ENCODE measurements around the gene FKBP9. TPM values are rescaled to one million over a fixed set of nuclear protein-coding genes. Genes with fewer than 3 reads are reported as not detected.

Gene FKBP9
- polyA plus RNA-seq, 2 of the 4 experiments (the other 2 are of a cell fraction): 112 to 140 TPM

DNA sequence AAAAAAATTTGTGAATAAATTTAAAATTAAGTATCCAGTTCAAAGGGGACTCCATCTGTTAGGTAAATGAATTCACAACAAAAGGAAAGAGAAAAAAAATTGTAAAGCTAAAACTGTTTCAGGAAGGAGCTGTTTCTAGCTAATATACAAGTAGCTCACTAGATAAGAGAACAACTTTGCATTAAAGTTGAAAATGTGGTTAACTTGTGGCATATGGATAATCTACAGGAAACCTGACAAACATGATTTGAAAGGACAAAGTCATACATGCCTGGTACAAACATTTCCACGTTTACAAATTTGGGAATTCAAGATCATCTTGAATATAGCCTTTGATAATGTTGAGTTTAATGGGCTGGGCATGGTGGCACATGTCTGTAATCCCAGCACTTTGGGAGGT is 96.5 kb downstream of the FKBP9 start:
- 79% methylated on average over 1 of the region's 1 CpG for WGBS (ENCODE audit: missing lambda C conversion rate)
- H3K4me1 ChIP-seq: peaks cover 9% of the 10 kb centered on the region; the same call in 2 of the 3 replicates
- H3K4me2 ChIP-seq: no peak overlapping the region
- CTCF ChIA-PET: interaction anchor here (0.9 to 1.8 kb wide), 5 partner anchors 9 to 54 kb away, joined by 3 to 4 read pairs (median 3); no protein-coding TSS in a partner anchor
- no peaks in the 10 kb centered on the region for H3K9me3 ChIP-seq
- no peak for ATAC-seq
- no peak overlapping the region for H3K27ac ChIP-seq
- TF ChIP-seq ZFP36 (IDR thresholded peaks at IDR 0.05; ENCODE audit: borderline replicate concordance, partially characterized antibody) (no peak), HDAC2 (IDR thresholded peaks at IDR 0.05) (no peak), NR3C1 (IDR thresholded peaks at IDR 0.05) (no peak), ZC3H11A (IDR thresholded peaks at IDR 0.05) (no peak), JUN (IDR thresholded peaks at IDR 0.05) (no peak), POLR2AphosphoS2 (conservative IDR thresholded peaks at IDR 0.05; ENCODE audit: low read length) (no peak), HOXB5 (CRISPR knock-in tag; IDR thresholded peaks at IDR 0.05) (no peak), NFE2L2 (conservative IDR thresholded peaks at IDR 0.05; ENCODE audit: low read length) (no peak), FOXS1 (CRISPR knock-in tag; IDR thresholded peaks at IDR 0.05) (no peak), HOXA7 (CRISPR knock-in tag; IDR thresholded peaks at IDR 0.05) (no peak), SREBF2 (IDR thresholded peaks at IDR 0.05) (no peak), HEYL (CRISPR knock-in tag; IDR thresholded peaks at IDR 0.05) (no peak), CHD4 (IDR thresholded peaks at IDR 0.05; ENCODE audit: borderline replicate concordance) (no peak), GATA3 (IDR thresholded peaks at IDR 0.05; ENCODE audit: borderline replicate concordance) (no peak), KDM1A (IDR thresholded peaks at IDR 0.05; ENCODE audit: low read depth) (no peak), ZSCAN20 (CRISPR knock-in tag; IDR thresholded peaks at IDR 0.05) (no peak)
- FAIRE-seq: no peak
- DNase-seq (ENCODE audit: low read depth in 1 of 2, low spot score in 1 of 2): no peak
- POLR2A ChIA-PET: interaction anchor here (0.5 kb wide), 1 partner anchor 9 kb away, joined by 4 read pairs; the partner anchor contains the start of gene NT5C3A
- H3K4me3 ChIP-seq: no peak overlapping the region

GRCh38 chr7:33054261-33054964 is 97.2 kb downstream of the FKBP9 start:
- Histone ChIP-seq H3K4me1 (peaks cover 9% of the 10 kb centered on the region; the same call in 2 of the 3 replicates), H3K4me3 (no peak overlapping the region), H3K4me2 (no peak overlapping the region), H3K9me3 (no peaks in the 10 kb centered on the region), H3K27ac (no peak overlapping the region)
- no peak for DNase-seq (ENCODE audit: low read depth in 1 of 2, low spot score in 1 of 2)
- ChIA-PET POLR2A (interaction anchor here (0.5 kb wide), 1 partner anchor 8 kb away, joined by 4 read pairs; the partner anchor contains the start of gene NT5C3A), CTCF (interaction anchor here (0.9 to 1.8 kb wide), 6 partner anchors 10 to 54 kb away, joined by 3 to 5 read pairs (median 3); no protein-coding TSS in a partner anchor)
- FAIRE-seq: no peak
- ATAC-seq: no peak
- TF ChIP-seq RCOR1 (IDR thresholded peaks at IDR 0.05; ENCODE audit: low read depth, low read length): no peak
- TF ChIP-seq FOXS1 (CRISPR knock-in tag; IDR thresholded peaks at IDR 0.05): no peak
- TF ChIP-seq CBX8 (IDR thresholded peaks at IDR 0.05): no peak
- no peak for TF ChIP-seq BHLHE40 (IDR thresholded peaks at IDR 0.05; ENCODE audit: low read depth, low read length)
- no peak for TF ChIP-seq PHF8 (IDR thresholded peaks at IDR 0.05; ENCODE audit: borderline replicate concordance, low read depth)
- WGBS (ENCODE audit: missing lambda C conversion rate): 84% methylated on average over 2 of the region's 2 CpGs

DNA sequence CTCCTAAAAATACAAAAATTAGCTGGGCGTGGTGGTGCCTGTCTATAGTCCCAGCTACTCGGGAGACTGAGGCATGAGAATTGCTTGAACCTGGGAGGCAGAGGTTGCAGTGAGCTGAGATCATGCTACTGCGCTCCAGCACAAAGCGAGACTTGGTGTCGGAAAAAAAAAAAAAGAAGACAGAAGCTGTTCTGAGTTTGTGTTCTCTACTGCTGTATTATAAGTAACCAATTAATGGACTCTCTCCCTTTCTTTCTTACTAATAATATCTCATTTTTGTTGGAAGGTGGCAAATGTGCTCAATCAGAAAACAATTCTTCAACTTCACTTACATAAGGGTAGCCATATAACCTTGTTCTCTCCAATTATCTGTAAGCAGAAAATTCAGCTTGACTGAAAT is 97.9 kb downstream of the FKBP9 start:
- Histone ChIP-seq H3K4me2 (no peak overlapping the region), H3K9me3 (no peaks in the 10 kb centered on the region), H3K27ac (no peak overlapping the region), H3K4me1 (peaks cover 9% of the 10 kb centered on the region; the same call in 2 of the 3 replicates), H3K4me3 (no peak overlapping the region)
- ChIA-PET CTCF (interaction anchor here (1.1 to 1.7 kb wide), 3 partner anchors 11 to 53 kb away, joined by 3 to 5 read pairs (median 3); no protein-coding TSS in a partner anchor), POLR2A (no interaction called here)
- 94% methylated on average over 5 of the region's 5 CpGs for WGBS (ENCODE audit: missing lambda C conversion rate)
- TF ChIP-seq RFX5 (IDR thresholded peaks at IDR 0.05) (no peak), FOSB (CRISPR knock-in tag; IDR thresholded peaks at IDR 0.05) (no peak), HEYL (CRISPR knock-in tag; IDR thresholded peaks at IDR 0.05) (no peak), RAD21 (conservative IDR thresholded peaks at IDR 0.05 in 1 of 2, IDR thresholded peaks at IDR 0.05 in 1 of 2) (no peak), HOXA7 (CRISPR knock-in tag; IDR thresholded peaks at IDR 0.05) (no peak), JUNB (IDR thresholded peaks at IDR 0.05) (no peak), MAFK (IDR thresholded peaks at IDR 0.05; ENCODE audit: partially characterized antibody) (no peak), HOXB5 (CRISPR knock-in tag; IDR thresholded peaks at IDR 0.05) (no peak), SREBF2 (IDR thresholded peaks at IDR 0.05) (no peak), PHF8 (IDR thresholded peaks at IDR 0.05; ENCODE audit: borderline replicate concordance, low read depth) (no peak)
- TF ChIP-seq, protein P1, sequence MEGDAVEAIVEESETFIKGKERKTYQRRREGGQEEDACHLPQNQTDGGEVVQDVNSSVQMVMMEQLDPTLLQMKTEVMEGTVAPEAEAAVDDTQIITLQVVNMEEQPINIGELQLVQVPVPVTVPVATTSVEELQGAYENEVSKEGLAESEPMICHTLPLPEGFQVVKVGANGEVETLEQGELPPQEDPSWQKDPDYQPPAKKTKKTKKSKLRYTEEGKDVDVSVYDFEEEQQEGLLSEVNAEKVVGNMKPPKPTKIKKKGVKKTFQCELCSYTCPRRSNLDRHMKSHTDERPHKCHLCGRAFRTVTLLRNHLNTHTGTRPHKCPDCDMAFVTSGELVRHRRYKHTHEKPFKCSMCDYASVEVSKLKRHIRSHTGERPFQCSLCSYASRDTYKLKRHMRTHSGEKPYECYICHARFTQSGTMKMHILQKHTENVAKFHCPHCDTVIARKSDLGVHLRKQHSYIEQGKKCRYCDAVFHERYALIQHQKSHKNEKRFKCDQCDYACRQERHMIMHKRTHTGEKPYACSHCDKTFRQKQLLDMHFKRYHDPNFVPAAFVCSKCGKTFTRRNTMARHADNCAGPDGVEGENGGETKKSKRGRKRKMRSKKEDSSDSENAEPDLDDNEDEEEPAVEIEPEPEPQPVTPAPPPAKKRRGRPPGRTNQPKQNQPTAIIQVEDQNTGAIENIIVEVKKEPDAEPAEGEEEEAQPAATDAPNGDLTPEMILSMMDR (IDR thresholded peaks at IDR 0.05): no peak
- ATAC-seq (no peak), DNase-seq (ENCODE audit: low read depth in 1 of 2, low spot score in 1 of 2) (no peak), FAIRE-seq (no peak)
